ENCODE data around the gene HSPA1A. TPM values are rescaled to one million over a fixed set of nuclear protein-coding genes. Genes with fewer than 3 reads are reported as not detected.

Gene HSPA1A
- total and polyA plus RNA-seq, 9 of the 15 experiments (the other 6 are each of a cell fraction or from before 2014, with no cell fraction given), result 2.2 to 273 (median 107) TPM

DNA sequence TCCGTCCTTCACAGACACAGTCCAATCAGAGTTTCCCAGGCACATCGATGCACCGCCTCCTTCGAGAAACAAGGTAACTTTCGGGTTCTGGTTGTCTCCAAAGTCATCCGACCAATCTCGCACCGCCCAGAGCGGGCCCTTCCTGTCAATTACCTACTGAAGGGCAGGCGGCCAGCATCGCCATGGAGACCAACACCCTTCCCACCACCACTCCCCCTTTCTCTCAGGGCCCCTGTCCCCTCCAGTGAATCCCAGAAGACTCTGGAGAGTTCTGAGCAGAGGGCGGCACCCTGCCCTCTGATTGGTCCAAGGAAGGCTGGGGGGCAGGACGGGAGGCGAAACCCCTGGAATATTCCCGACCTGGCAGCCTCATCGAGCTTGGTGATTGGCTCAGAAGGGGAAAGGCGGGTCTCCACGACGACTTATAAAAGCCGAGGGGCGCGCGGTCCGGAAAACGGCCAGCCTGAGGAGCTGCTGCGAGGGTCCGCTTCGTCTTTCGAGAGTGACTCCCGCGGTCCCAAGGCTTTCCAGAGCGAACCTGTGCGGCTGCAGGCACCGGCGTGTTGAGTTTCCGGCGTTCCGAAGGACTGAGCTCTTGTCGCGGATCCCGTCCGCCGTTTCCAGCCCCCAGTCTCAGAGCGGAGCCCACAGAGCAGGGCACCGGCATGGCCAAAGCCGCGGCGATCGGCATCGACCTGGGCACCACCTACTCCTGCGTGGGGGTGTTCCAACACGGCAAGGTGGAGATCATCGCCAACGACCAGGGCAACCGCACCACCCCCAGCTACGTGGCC lies 12.1 kb downstream of the HSPA1A start, which contains the start of gene HSPA1B (continued):
- TF ChIP-seq, protein P1, sequence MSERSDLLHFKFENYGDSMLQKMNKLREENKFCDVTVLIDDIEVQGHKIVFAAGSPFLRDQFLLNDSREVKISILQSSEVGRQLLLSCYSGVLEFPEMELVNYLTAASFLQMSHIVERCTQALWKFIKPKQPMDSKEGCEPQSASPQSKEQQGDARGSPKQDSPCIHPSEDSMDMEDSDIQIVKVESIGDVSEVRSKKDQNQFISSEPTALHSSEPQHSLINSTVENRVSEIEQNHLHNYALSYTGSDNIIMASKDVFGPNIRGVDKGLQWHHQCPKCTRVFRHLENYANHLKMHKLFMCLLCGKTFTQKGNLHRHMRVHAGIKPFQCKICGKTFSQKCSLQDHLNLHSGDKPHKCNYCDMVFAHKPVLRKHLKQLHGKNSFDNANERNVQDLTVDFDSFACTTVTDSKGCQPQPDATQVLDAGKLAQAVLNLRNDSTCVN (CRISPR knock-in tag; IDR thresholded peaks at IDR 0.05), result peak; percentile 90
- TF ChIP-seq ZNF347 (CRISPR knock-in tag; IDR thresholded peaks at IDR 0.05; ENCODE audit: low read depth) (peak; percentile 84; the same call in 1 of the 2 replicates), SOX6 (IDR thresholded peaks at IDR 0.05) (no peak), RNF2 (IDR thresholded peaks at IDR 0.05) (peak; percentile 78; the same call in 1 of the 2 replicates), NONO (IDR thresholded peaks at IDR 0.05; ENCODE audit: low read depth in 2 of 2, low read length in 1 of 2) (peak in 1 of 2 experiments; percentile 90; a peak in 2 of 4 replicates), GABPB1 (CRISPR knock-in tag; IDR thresholded peaks at IDR 0.05) (peak; percentile 81), NR4A1 (CRISPR knock-in tag; IDR thresholded peaks at IDR 0.05) (peak; percentile 98), NR4A1 (tag; IDR thresholded peaks at IDR 0.05) (no peak), SP1 (CRISPR knock-in tag; IDR thresholded peaks at IDR 0.05) (peak; percentile 97), EZH2 (IDR thresholded peaks at IDR 0.05; ENCODE audit: borderline replicate concordance, low read depth, low read length) (no peak), ZNF79 (CRISPR knock-in tag; IDR thresholded peaks at IDR 0.05; ENCODE audit: low read depth) (no peak), ELF2 (CRISPR knock-in tag; IDR thresholded peaks at IDR 0.05) (peak; percentile 73; the same call in 1 of the 2 replicates), HNRNPLL (IDR thresholded peaks at IDR 0.05; ENCODE audit: low read depth, low read length, poor library complexity, severe bottlenecking) (peak; percentile 76), MAFK (IDR thresholded peaks at IDR 0.05; ENCODE audit: low read length) (no peak; the same call in 1 of the 2 replicates), MIER1 (IDR thresholded peaks at IDR 0.05; ENCODE audit: low read depth) (no peak), MXI1 (IDR thresholded peaks at IDR 0.05; ENCODE audit: low read depth, low read length) (peak; percentile 29), ETV5 (CRISPR knock-in tag; IDR thresholded peaks at IDR 0.05; ENCODE audit: low read depth) (peak; percentile 85; the same call in 1 of the 2 replicates), HCFC1 (IDR thresholded peaks at IDR 0.05; ENCODE audit: low read depth, low read length) (peak; percentile 49)
- TF ChIP-seq, protein P2, sequence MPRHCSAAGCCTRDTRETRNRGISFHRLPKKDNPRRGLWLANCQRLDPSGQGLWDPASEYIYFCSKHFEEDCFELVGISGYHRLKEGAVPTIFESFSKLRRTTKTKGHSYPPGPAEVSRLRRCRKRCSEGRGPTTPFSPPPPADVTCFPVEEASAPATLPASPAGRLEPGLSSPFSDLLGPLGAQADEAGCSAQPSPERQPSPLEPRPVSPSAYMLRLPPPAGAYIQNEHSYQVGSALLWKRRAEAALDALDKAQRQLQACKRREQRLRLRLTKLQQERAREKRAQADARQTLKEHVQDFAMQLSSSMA (CRISPR knock-in tag; IDR thresholded peaks at IDR 0.05), result peak; percentile 80; the same call in 1 of the 2 replicates
- TF ChIP-seq, protein P3, sequence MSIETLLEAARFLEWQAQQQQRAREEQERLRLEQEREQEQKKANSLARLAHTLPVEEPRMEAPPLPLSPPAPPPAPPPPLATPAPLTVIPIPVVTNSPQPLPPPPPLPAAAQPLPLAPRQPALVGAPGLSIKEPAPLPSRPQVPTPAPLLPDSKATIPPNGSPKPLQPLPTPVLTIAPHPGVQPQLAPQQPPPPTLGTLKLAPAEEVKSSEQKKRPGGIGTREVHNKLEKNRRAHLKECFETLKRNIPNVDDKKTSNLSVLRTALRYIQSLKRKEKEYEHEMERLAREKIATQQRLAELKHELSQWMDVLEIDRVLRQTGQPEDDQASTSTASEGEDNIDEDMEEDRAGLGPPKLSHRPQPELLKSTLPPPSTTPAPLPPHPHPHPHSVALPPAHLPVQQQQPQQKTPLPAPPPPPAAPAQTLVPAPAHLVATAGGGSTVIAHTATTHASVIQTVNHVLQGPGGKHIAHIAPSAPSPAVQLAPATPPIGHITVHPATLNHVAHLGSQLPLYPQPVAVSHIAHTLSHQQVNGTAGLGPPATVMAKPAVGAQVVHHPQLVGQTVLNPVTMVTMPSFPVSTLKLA (conservative IDR thresholded peaks at IDR 0.05), result no peak
- TF ChIP-seq, protein P4, sequence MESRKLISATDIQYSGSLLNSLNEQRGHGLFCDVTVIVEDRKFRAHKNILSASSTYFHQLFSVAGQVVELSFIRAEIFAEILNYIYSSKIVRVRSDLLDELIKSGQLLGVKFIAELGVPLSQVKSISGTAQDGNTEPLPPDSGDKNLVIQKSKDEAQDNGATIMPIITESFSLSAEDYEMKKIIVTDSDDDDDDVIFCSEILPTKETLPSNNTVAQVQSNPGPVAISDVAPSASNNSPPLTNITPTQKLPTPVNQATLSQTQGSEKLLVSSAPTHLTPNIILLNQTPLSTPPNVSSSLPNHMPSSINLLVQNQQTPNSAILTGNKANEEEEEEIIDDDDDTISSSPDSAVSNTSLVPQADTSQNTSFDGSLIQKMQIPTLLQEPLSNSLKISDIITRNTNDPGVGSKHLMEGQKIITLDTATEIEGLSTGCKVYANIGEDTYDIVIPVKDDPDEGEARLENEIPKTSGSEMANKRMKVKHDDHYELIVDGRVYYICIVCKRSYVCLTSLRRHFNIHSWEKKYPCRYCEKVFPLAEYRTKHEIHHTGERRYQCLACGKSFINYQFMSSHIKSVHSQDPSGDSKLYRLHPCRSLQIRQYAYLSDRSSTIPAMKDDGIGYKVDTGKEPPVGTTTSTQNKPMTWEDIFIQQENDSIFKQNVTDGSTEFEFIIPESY (CRISPR knock-in tag; IDR thresholded peaks at IDR 0.05), result peak; percentile 32; the same call in 1 of the 2 replicates
